K562 (cell line): Measurements from ENCODE around the gene NAGLU. TPM values are rescaled to one million over a fixed set of nuclear protein-coding genes. Genes with fewer than 3 reads are reported as not detected.

Experiments
- BRD9 ChIP-seq: fragments of 450-650 bp; IDR thresholded peaks from 2 replicates; pipeline ENCODE4 v1.6.1; 2018; ENCODE audit warnings: low read depth; ENCODE audit not compliant: partially characterized antibody
- CREBBP ChIP-seq: IDR thresholded peaks from one replicate; pipeline ENCODE4 v1.6.1; 2012; ENCODE audit warnings: low read depth, mild to moderate bottlenecking, control low read depth, inconsistent platforms, low read length
- E2F6 ChIP-seq, 2 experiments: IDR thresholded peaks; 2 replicates each; pipeline ENCODE4 v1.6.1; 2011; ENCODE audit warnings: borderline replicate concordance in 1 of 2, control low read depth in 1 of 2, low read depth in 1 of 2, low read length in 1 of 2, mild to moderate bottlenecking in 1 of 2, mixed read lengths in 1 of 2, moderate library complexity in 1 of 2; ENCODE audit not compliant: insufficient read depth in 1 of 2, insufficient read length in 1 of 2, poor library complexity in 1 of 2, severe bottlenecking in 1 of 2; ENCODE audit errors: extremely low read depth in 1 of 2
- E4F1 ChIP-seq: fragments of 250-450 bp; sonication (Bioruptor Pico); IDR thresholded peaks from 2 replicates; pipeline ENCODE4 v1.5.0; 2021; ENCODE audit warnings: mild to moderate bottlenecking, borderline replicate concordance
- ERF ChIP-seq: fragments of 450-650 bp; formaldehyde crosslinking; IDR thresholded peaks from 2 replicates; pipeline ENCODE4 v1.4.0; 2020; ENCODE audit warnings: mild to moderate bottlenecking, mixed read lengths
- ESRRA ChIP-seq: fragments of 450-650 bp; IDR thresholded peaks from 2 replicates; pipeline ENCODE4 v1.6.1; 2014; ENCODE audit warnings: low read depth, mild to moderate bottlenecking, moderate library complexity, borderline replicate concordance
- HDAC3 ChIP-seq: fragments of 450-650 bp; IDR thresholded peaks from 2 replicates; pipeline ENCODE4 v1.6.1; 2018; ENCODE audit warnings: borderline replicate concordance, mild to moderate bottlenecking, moderate library complexity; ENCODE audit not compliant: partially characterized antibody
- KDM4B ChIP-seq, 2 experiments: fragments of 450-650 bp in 1 of 2; sonication (generic) in 1 of 2; IDR thresholded peaks; 2 replicates each; pipeline ENCODE4 v1.6.1; 2016 to 2017; ENCODE audit warnings: borderline replicate concordance in 2 of 2, antibody characterized with exemption in 1 of 2, low read depth in 1 of 2, mild to moderate bottlenecking in 1 of 2
- L3MBTL2 ChIP-seq: fragments of 450-650 bp; IDR thresholded peaks from 2 replicates; pipeline ENCODE4 v1.6.1; 2016; ENCODE audit warnings: mild to moderate bottlenecking, moderate library complexity
- MAFK ChIP-seq: IDR thresholded peaks from 2 replicates; pipeline ENCODE4 v1.6.1; 2011; ENCODE audit warnings: low read length, improper control_type of control experiment
- MAZ ChIP-seq, 2 experiments: fragments of 450-650 bp in 1 of 2; sonication (generic) in 1 of 2; formaldehyde crosslinking; IDR thresholded peaks in 1 of 2; conservative IDR thresholded peaks in 1 of 2; 2 replicates each; pipeline versions ENCODE4 v1.4.0 to v1.5.0; 2020; ENCODE audit warnings: mild to moderate bottlenecking in 1 of 2, missing genetic modification reagents in 1 of 2
- POLR2G ChIP-seq: fragments of 200-400 bp; formaldehyde crosslinking; IDR thresholded peaks from 2 replicates; pipeline ENCODE4 v1.6.1; 2017; ENCODE audit warnings: low read depth, mild to moderate bottlenecking, antibody characterized with exemption, low read length, moderate library complexity
- RUNX1 ChIP-seq: sonication (generic); IDR thresholded peaks from 2 replicates; pipeline ENCODE4 v1.6.1; 2016; ENCODE audit warnings: antibody characterized with exemption, low read depth
- USF1 ChIP-seq: sonication (generic); formaldehyde crosslinking; IDR thresholded peaks from 2 replicates; pipeline ENCODE4 v1.9.0; 2022; ENCODE audit warnings: mild to moderate bottlenecking, missing genetic modification reagents
- USF2 ChIP-seq: sonication (generic); formaldehyde crosslinking; IDR thresholded peaks from 2 replicates; pipeline ENCODE4 v1.5.0; 2020; ENCODE audit warnings: missing genetic modification reagents
- ZFP36 ChIP-seq: fragments of 150-350 bp; IDR thresholded peaks from 2 replicates; pipeline ENCODE4 v1.6.1; 2018; ENCODE audit warnings: low read length, low read depth; ENCODE audit not compliant: partially characterized antibody
- ZNF12 ChIP-seq: sonication (generic); formaldehyde crosslinking; IDR thresholded peaks from 2 replicates; pipeline ENCODE4 v1.4.0; 2020; ENCODE audit warnings: mild to moderate bottlenecking, missing genetic modification reagents
- ZNF175 ChIP-seq: fragments of 200-800 bp; sonication (Bioruptor generic); IDR thresholded peaks from 2 replicates; pipeline ENCODE4 v1.6.1; 2016; ENCODE audit warnings: low read depth, mild to moderate bottlenecking, missing genetic modification characterization, missing compliant biosample characterization
- ZNF384 ChIP-seq: IDR thresholded peaks from 2 replicates; pipeline ENCODE4 v1.6.1; 2012; ENCODE audit warnings: low read depth, low read length, improper control_type of control experiment
- ZNF561 ChIP-seq: fragments of 450-650 bp; formaldehyde crosslinking; conservative IDR thresholded peaks from 2 replicates; pipeline ENCODE4 v1.4.0; 2020; ENCODE audit warnings: mild to moderate bottlenecking, moderate library complexity
- polyA plus RNA-seq, 8 experiments: library from polyadenylated mRNA; depleted of rRNA in 4 of 8; stranded (reverse) in 5 of 8; unstranded in 3 of 8; fragments of >200 nt; fragmentation: Nextera tagmentation in 2 of 8; fragmentation: Illumina TruSeq in 1 of 8; extraction: Ambion mirVana in 2 of 8; extraction: Trizol in 1 of 8; gene quantifications; 2 replicates each; pipeline versions ENCODE4 v1.2.1 to v1.2.3, GENCODE V29; 2011 to 2014; ENCODE audit warnings: inconsistent platforms in 1 of 8, missing spikeins in 1 of 8
- total RNA-seq, 7 experiments: library from RNA; depleted of rRNA in 6 of 7; stranded (reverse); fragments of >200 nt in 6 of 7; fragmentation: Illumina TruSeq in 2 of 7; extraction: Trizol in 2 of 7; gene quantifications; 2 replicates each; pipeline versions ENCODE4 v1.2.1 to v1.2.3, GENCODE V29; 2011 to 2021; ENCODE audit warnings: low replicate concordance in 1 of 7

The NAGLU gene
- total and polyA plus RNA-seq, 9 of the 15 experiments (the other 6 are each of a cell fraction or from before 2014, with no cell fraction given) = 0.04 to 21.5 (median 8.5) TPM

GRCh38 chr17:42519546-42520491 lies 16.2 kb upstream of the NAGLU start (continued):
- TF ChIP-seq USF1 (CRISPR knock-in tag) (peak; percentile 63), ERF (CRISPR knock-in tag) (no peak), L3MBTL2 (peak; percentile 59; the same call in 1 of the 2 replicates), RUNX1 (no peak), MAFK (peak; percentile 63; the same call in 1 of the 2 replicates), BRD9 (no peak), CREBBP (no peak), ZNF384 (no peak), MAZ (CRISPR knock-in tag; conservative IDR thresholded peaks at IDR 0.05 in 1 of 2, IDR thresholded peaks at IDR 0.05 in 1 of 2) (0 out of 4 replicates have a peak, but pooled peaks of 1 of the 2 experiments have one; percentile 41), ZNF175 (CRISPR knock-in tag) (0 out of 2 replicates have a peak, but pooled peaks have one; percentile 7), E2F6 (IDR thresholded peaks at IDR 0.05; ENCODE audit: borderline replicate concordance in 1 of 2, extremely low read depth in 1 of 2, insufficient read depth in 1 of 2, insufficient read length in 1 of 2, low read depth in 1 of 2, low read length in 1 of 2, poor library complexity in 1 of 2, severe bottlenecking in 1 of 2) (peak in 1 of 2 experiments; percentile 33), ZNF12 (CRISPR knock-in tag) (0 out of 2 replicates have a peak, but pooled peaks have one; percentile 49), HDAC3 (no peak), USF2 (CRISPR knock-in tag) (peak; percentile 63), ZFP36 (peak; percentile 61), ESRRA (no peak), POLR2G (0 out of 2 replicates have a peak, but pooled peaks have one; percentile 31), KDM4B (IDR thresholded peaks at IDR 0.05; ENCODE audit: borderline replicate concordance in 2 of 2, low read depth in 1 of 2) (no peak), E4F1 (CRISPR knock-in tag) (no peak), ZNF561 (no peak)
